ENCODE results near the gene FANK1. TPM values are rescaled to one million over a fixed set of nuclear protein-coding genes. Genes with fewer than 3 reads are reported as not detected.
"Not testable (repeated sequence)": the region's sequence is repeated elsewhere in the genome, so short reads cannot be mapped to it uniquely, and the experiment has no call there.

The FANK1 gene, protein sequence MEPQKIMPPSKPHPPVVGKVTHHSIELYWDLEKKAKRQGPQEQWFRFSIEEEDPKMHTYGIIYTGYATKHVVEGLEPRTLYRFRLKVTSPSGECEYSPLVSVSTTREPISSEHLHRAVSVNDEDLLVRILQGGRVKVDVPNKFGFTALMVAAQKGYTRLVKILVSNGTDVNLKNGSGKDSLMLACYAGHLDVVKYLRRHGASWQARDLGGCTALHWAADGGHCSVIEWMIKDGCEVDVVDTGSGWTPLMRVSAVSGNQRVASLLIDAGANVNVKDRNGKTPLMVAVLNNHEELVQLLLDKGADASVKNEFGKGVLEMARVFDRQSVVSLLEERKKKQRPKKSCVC
- total RNA-seq (0.75 TPM in 1 of 2 replicates, not detected in the other), polyA plus RNA-seq (0.13 and 0.23 TPM in 2 replicates), polyA minus RNA-seq (not detected in 2 replicates)
- 0.23 TPM for total RNA-seq (2013)

DNA sequence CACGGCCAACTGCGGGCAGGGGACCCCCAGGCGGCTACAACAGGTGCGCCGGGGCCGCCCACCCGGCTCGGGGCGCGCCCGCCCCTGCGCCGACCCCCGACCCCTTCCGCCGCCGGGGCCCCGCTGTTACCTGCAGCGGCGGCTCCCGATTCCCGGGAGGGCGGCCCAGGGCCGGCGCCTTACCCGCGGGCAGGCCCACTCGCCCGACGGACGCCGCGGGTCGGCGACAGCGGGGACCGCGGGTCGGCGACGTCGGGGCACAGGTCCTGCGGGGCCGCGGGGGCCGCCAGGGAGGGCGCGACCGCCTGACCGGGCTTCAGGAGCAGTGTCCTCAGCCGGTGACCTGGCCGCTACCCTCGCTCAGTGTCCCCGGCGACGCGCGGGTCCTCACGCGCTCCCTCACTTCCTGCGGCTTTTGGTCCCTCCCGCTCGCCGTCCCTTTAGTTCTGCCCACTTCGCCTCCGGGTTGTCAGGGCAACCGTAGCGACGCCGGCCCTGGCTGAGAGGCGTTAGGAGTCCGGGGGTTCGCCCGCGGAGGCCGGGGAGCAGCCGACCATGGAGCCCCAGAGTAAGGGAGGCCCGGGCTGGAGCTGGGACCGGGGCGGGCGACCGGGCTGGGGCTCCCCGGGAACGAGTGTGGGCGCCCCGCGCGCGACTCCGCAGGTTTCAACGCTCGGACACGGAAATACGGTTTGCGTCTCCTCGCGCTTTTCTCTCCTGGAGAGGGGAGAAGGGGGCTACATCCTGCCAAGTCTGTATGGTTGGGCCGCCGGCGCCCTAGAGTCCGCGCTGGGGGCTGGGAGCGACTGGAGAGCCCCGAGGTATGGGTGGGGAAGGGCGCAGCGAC is at the start of gene FANK1:
TSS of gene FANK1 (plus strand) at position 477 of the 847 bp plus-strand sequence. CDS start at position 556, 79 bp downstream.
- peak within 1 kb of the TSS; percentile 87 for H2AFZ ChIP-seq (ENCODE audit: insufficient read depth, low read depth, low read length, poor library complexity, severe bottlenecking)

DNA sequence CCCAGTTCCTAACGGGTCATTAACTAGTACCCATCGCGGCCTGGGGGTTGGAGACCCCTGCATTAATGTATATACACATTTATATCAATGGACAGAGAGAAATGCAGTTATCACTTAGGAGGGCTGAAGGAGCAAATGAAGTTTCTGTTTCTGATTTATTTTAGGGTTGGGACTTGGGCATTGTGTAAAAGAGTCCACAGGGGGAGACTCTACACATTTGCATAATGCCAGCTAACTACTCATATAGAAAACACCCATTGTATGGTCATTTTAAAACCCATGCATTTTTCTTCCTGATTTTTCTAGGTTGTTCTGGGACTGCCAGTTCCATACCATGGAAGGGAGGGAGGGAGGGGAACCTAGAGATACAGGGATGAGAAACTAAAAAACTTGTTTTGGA is 49.5 kb upstream of the FANK1 start:
- peaks cover 0 to 13% of the 10 kb centered on the region in 2 experiments for H3K36me3 ChIP-seq (replicated peaks in 1 of 2; ENCODE audit: control extremely low read depth in 1 of 2, control insufficient read depth in 1 of 2, extremely low read depth in 1 of 2, insufficient read depth in 2 of 2, low read length in 1 of 2)
- Mint-ChIP-seq H3K27me3 (no peaks in the 10 kb centered on the region), H3K4me3 (no peak overlapping the region), H3K4me1 (no peaks in the 10 kb centered on the region), H3K9me3 (ENCODE audit: insufficient read depth) (no peaks in the 10 kb centered on the region), H3K27ac (no peak overlapping the region)
- no peak overlapping the region for H3K4me3 ChIP-seq (ENCODE audit: control extremely low read depth in 1 of 5, extremely low read depth in 1 of 5, insufficient read depth in 1 of 5, low read depth in 2 of 5, low read length in 4 of 5)
- no peak overlapping the region for H3K9ac ChIP-seq (ENCODE audit: low read length)
- H3K27me3 ChIP-seq (replicated peaks in 1 of 4; ENCODE audit: control extremely low read depth in 1 of 4, control insufficient read depth in 3 of 4, insufficient read depth in 4 of 4, low read length in 3 of 4), result no peaks in the 10 kb centered on the region
- H3K4me1 ChIP-seq (ENCODE audit: control insufficient read depth in 2 of 2, insufficient read depth in 2 of 2, low read length in 2 of 2), result no peaks in the 10 kb centered on the region
- intact Hi-C loops (cut with micrococcal nuclease), result no loop called here
- POLR2A ChIA-PET, result no interaction called here
- no peak for TF ChIP-seq EZH2 (IDR thresholded peaks at IDR 0.05; ENCODE audit: borderline replicate concordance, insufficient read depth, low read depth, low read length, poor library complexity, severe bottlenecking)
- TF ChIP-seq, protein P1, sequence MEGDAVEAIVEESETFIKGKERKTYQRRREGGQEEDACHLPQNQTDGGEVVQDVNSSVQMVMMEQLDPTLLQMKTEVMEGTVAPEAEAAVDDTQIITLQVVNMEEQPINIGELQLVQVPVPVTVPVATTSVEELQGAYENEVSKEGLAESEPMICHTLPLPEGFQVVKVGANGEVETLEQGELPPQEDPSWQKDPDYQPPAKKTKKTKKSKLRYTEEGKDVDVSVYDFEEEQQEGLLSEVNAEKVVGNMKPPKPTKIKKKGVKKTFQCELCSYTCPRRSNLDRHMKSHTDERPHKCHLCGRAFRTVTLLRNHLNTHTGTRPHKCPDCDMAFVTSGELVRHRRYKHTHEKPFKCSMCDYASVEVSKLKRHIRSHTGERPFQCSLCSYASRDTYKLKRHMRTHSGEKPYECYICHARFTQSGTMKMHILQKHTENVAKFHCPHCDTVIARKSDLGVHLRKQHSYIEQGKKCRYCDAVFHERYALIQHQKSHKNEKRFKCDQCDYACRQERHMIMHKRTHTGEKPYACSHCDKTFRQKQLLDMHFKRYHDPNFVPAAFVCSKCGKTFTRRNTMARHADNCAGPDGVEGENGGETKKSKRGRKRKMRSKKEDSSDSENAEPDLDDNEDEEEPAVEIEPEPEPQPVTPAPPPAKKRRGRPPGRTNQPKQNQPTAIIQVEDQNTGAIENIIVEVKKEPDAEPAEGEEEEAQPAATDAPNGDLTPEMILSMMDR (IDR thresholded peaks at IDR 0.05), result no peak
- H3K9me3 ChIP-seq (ENCODE audit: control extremely low read depth in 1 of 3, control insufficient read depth in 2 of 3, insufficient read depth in 1 of 3, low read length in 2 of 3), result no peaks in the 10 kb centered on the region
- H4K20me1 ChIP-seq (ENCODE audit: control insufficient read depth, insufficient read depth, low read length, poor library complexity, severe bottlenecking), result no peaks in the 10 kb centered on the region
- ATAC-seq (ENCODE audit: low read depth) (no peak), DNase-seq (no peak)
- H3K4me2 ChIP-seq (replicated peaks; ENCODE audit: low read depth, low read length, poor library complexity, severe bottlenecking), result no peak overlapping the region
- H2AFZ ChIP-seq (ENCODE audit: insufficient read depth, low read depth, low read length, poor library complexity, severe bottlenecking), result no peak overlapping the region
- H3K79me2 ChIP-seq (ENCODE audit: control insufficient read depth, insufficient read depth, low read length), result no peaks in the 10 kb centered on the region
- no peak overlapping the region for H3K27ac ChIP-seq (ENCODE audit: low read length in 2 of 2)
- CTCF ChIA-PET, result no interaction called here
- WGBS (ENCODE audit: insufficient coverage), result no CpG with 5 or more reads among the region's 3 CpGs

More for the DNA sequence above, at the start of gene FANK1:
- 16% methylated on average over 97 of the region's 106 CpGs for WGBS (ENCODE audit: insufficient coverage)
- Mint-ChIP-seq H3K4me1 (peaks cover 17% of the 10 kb centered on the region), H3K4me3 (peak within 1 kb of the TSS; percentile 93), H3K27ac (peak within 1 kb of the TSS; percentile 87)
- Histone ChIP-seq H3K4me2 (replicated peaks; ENCODE audit: low read depth, low read length, poor library complexity, severe bottlenecking) (peak within 1 kb of the TSS; percentile 77), H3K9ac (ENCODE audit: low read length) (peak within 1 kb of the TSS; percentile 76), H3K4me3 (ENCODE audit: control extremely low read depth in 1 of 5, extremely low read depth in 1 of 5, insufficient read depth in 1 of 5, low read depth in 2 of 5, low read length in 4 of 5) (peak within 1 kb of the TSS; percentile 11 to 82 (median 63)), H3K27ac (ENCODE audit: low read length in 2 of 2) (peak within 1 kb of the TSS in 1 of 2 donors; percentile 59)
- H3K27me3 Mint-ChIP-seq; POLR2A ChIA-PET; H3K9me3 Mint-ChIP-seq (ENCODE audit: insufficient read depth); H3K9me3 ChIP-seq (ENCODE audit: control extremely low read depth in 1 of 3, control insufficient read depth in 2 of 3, insufficient read depth in 1 of 3, low read length in 2 of 3); H3K4me1 ChIP-seq (ENCODE audit: control insufficient read depth in 2 of 2, insufficient read depth in 2 of 2, low read length in 2 of 2); H3K79me2 ChIP-seq (ENCODE audit: control insufficient read depth, insufficient read depth, low read length); H4K20me1 ChIP-seq (ENCODE audit: control insufficient read depth, insufficient read depth, low read length, poor library complexity, severe bottlenecking); H3K27me3 ChIP-seq (replicated peaks in 1 of 4; ENCODE audit: control extremely low read depth in 1 of 4, control insufficient read depth in 3 of 4, insufficient read depth in 4 of 4, low read length in 3 of 4); CTCF ChIA-PET; H3K36me3 ChIP-seq (replicated peaks in 1 of 2; ENCODE audit: control extremely low read depth in 1 of 2, control insufficient read depth in 1 of 2, extremely low read depth in 1 of 2, insufficient read depth in 2 of 2, low read length in 1 of 2): not testable (repeated sequence)
- ATAC-seq (ENCODE audit: low read depth) (peak; percentile 89), DNase-seq (peak; percentile 88)
- intact Hi-C loops (cut with micrococcal nuclease), result loop anchor here (1.0 to 2.0 kb wide), 2 partner anchors 74 to 146 kb away; partner anchors contain the start of genes BCCIP and UROS
